ENCODE measurements around the gene LGALS3.

- TF ChIP-seq CTCF (IDR thresholded peaks at IDR 0.05) (no peak), POLR2A (IDR thresholded peaks at IDR 0.05) (no peak), EP300 (IDR thresholded peaks at IDR 0.05) (peak in 1 of 2 donors; percentile 14)
Measured at GRCh38 chr14:55118761-55119160, 10.3 kb upstream of the LGALS3 start.
